HCT116 (cell line): ENCODE data around the gene SPATA33.

Experiments used
- CTCF ChIP-seq, 3 experiments: fragments of 200-600 bp in 1 of 3; sonication (generic) in 1 of 3; IDR thresholded peaks in 2 of 3; conservative IDR thresholded peaks in 1 of 3; 2 replicates each; pipeline ENCODE4 v1.5.1; 2012 to 2017; ENCODE audit warnings: low read depth in 2 of 3, low read length in 2 of 3, antibody characterized with exemption in 1 of 3, borderline replicate concordance in 1 of 3, control low read depth in 1 of 3, mild to moderate bottlenecking in 1 of 3, mixed read lengths in 1 of 3, mixed run types in 1 of 3, moderate library complexity in 1 of 3; ENCODE audit not compliant: insufficient read depth in 1 of 3
- EGR1 ChIP-seq: IDR thresholded peaks from 2 replicates; pipeline ENCODE4 v1.6.1; 2012; ENCODE audit warnings: low read depth
- ELF1 ChIP-seq: IDR thresholded peaks from 2 replicates; pipeline ENCODE4 v1.6.1; 2012; ENCODE audit warnings: low read depth, borderline replicate concordance
- EZH2 ChIP-seq: fragments of 200-600 bp; sonication (generic); IDR thresholded peaks from 2 replicates; pipeline ENCODE4 v1.6.1; 2017; ENCODE audit warnings: antibody characterized with exemption, mixed run types
- EZH2phosphoT487 ChIP-seq: fragments of 200-600 bp; IDR thresholded peaks from 2 replicates; pipeline ENCODE4 v1.6.1; 2018; ENCODE audit warnings: antibody characterized with exemption, borderline replicate concordance
- FOSL1 ChIP-seq: IDR thresholded peaks from 2 replicates; pipeline ENCODE4 v1.6.1; 2012; ENCODE audit warnings: low read depth
- JUND ChIP-seq: IDR thresholded peaks from 2 replicates; pipeline ENCODE4 v1.6.1; 2012
- MAX ChIP-seq: IDR thresholded peaks from 2 replicates; pipeline ENCODE4 v1.6.1; 2012
- POLR2A ChIP-seq: IDR thresholded peaks from 2 replicates; pipeline ENCODE4 v1.7.0; 2011; ENCODE audit warnings: borderline replicate concordance; ENCODE audit not compliant: insufficient read depth, insufficient read length; ENCODE audit errors: extremely low read depth
- POLR2AphosphoS5 ChIP-seq: IDR thresholded peaks from 2 replicates; pipeline ENCODE4 v1.6.1; 2011; ENCODE audit warnings: mild to moderate bottlenecking, low read depth, low read length, moderate library complexity
- RAD21 ChIP-seq: IDR thresholded peaks from 2 replicates; pipeline ENCODE4 v1.6.1; 2012; ENCODE audit warnings: low read depth, mild to moderate bottlenecking
- REST ChIP-seq: IDR thresholded peaks from 2 replicates; pipeline ENCODE4 v1.6.1; 2012; ENCODE audit warnings: low read depth
- SIN3A ChIP-seq: IDR thresholded peaks from 2 replicates; pipeline ENCODE4 v1.6.1; 2012; ENCODE audit warnings: low read depth

- TF ChIP-seq CTCF (IDR thresholded peaks at IDR 0.05 in 2 of 3, conservative IDR thresholded peaks at IDR 0.05 in 1 of 3; ENCODE audit: borderline replicate concordance in 1 of 3, insufficient read depth in 1 of 3, low read depth in 2 of 3, low read length in 2 of 3): no peak
- TF ChIP-seq EZH2phosphoT487: no peak
- no peak for TF ChIP-seq FOSL1
- no peak for TF ChIP-seq REST
- TF ChIP-seq POLR2A: no peak
- TF ChIP-seq EGR1: no peak
- TF ChIP-seq EZH2: no peak
- no peak for TF ChIP-seq JUND
- TF ChIP-seq ELF1: no peak
- no peak for TF ChIP-seq SIN3A
- TF ChIP-seq POLR2AphosphoS5: no peak
- TF ChIP-seq MAX: no peak
- no peak for TF ChIP-seq RAD21
Measured at GRCh38 chr16:89641458-89642119, 16.0 kb upstream of the SPATA33 start.
